IPS-15b (cell line): Measurements from ENCODE around the gene FSTL4.
"Not testable (repeated sequence)": the region's sequence is repeated elsewhere in the genome, so short reads cannot be mapped to it uniquely, and the experiment has no call there.

Experiments used
- H3K27me3 ChIP-seq: one replicate; pipeline ENCODE4 v1.6.1; 2013; ENCODE audit warnings: low read length; ENCODE audit not compliant: control insufficient read depth, insufficient read depth
- H3K36me3 ChIP-seq: one replicate; pipeline ENCODE4 v1.6.1; 2013; ENCODE audit warnings: low read length; ENCODE audit not compliant: control insufficient read depth, insufficient read depth
- H3K4me1 ChIP-seq: one replicate; pipeline ENCODE4 v1.6.1; 2013; ENCODE audit warnings: mild to moderate bottlenecking, low read length; ENCODE audit not compliant: control insufficient read depth, insufficient read depth
- H3K4me3 ChIP-seq: one replicate; pipeline ENCODE4 v1.5.1; 2013; ENCODE audit warnings: low read depth, low read length
- H3K9ac ChIP-seq: one replicate; pipeline ENCODE4 v1.6.1; 2013; ENCODE audit warnings: low read depth, mild to moderate bottlenecking, low read length
- H3K9me3 ChIP-seq: one replicate; pipeline ENCODE4 v1.6.1; 2013; ENCODE audit warnings: mild to moderate bottlenecking, low read length; ENCODE audit not compliant: control insufficient read depth, insufficient read depth

Gene FSTL4

GRCh38 chr5:133449181-133449580, 163.2 kb downstream of the FSTL4 start:
- no peaks in the 10 kb centered on the region for H3K4me1 ChIP-seq
- no peak overlapping the region for H3K4me3 ChIP-seq
- H3K36me3 ChIP-seq, result no peaks in the 10 kb centered on the region
- H3K9me3 ChIP-seq, result no peaks in the 10 kb centered on the region
- no peak overlapping the region for H3K9ac ChIP-seq
- H3K27me3 ChIP-seq, result no peaks in the 10 kb centered on the region

- H3K27me3 ChIP-seq, result no peaks in the 10 kb centered on the region
- H3K36me3 ChIP-seq, result no peaks in the 10 kb centered on the region
Observed at GRCh38 chr5:133446440-133446839, 165.9 kb downstream of the FSTL4 start.

GRCh38 chr5:133445744-133446143, 166.6 kb downstream of the FSTL4 start:
- no peak overlapping the region for H3K9ac ChIP-seq
- no peak overlapping the region for H3K4me3 ChIP-seq

More at GRCh38 chr5:133446440-133446839, 165.9 kb downstream of the FSTL4 start:
- H3K9ac ChIP-seq, result no peak overlapping the region
- no peak overlapping the region for H3K4me3 ChIP-seq
- H3K9me3 ChIP-seq, result no peaks in the 10 kb centered on the region
- H3K4me1 ChIP-seq, result no peaks in the 10 kb centered on the region

GRCh38 chr5:133445204-133445603, 167.1 kb downstream of the FSTL4 start:
- not testable (repeated sequence) for H3K9me3 ChIP-seq, H3K4me3 ChIP-seq, H3K27me3 ChIP-seq, H3K9ac ChIP-seq, H3K36me3 ChIP-seq, H3K4me1 ChIP-seq

More at GRCh38 chr5:133445744-133446143, 166.6 kb downstream of the FSTL4 start:
- Histone ChIP-seq H3K9me3 (no peaks in the 10 kb centered on the region), H3K36me3 (no peaks in the 10 kb centered on the region), H3K27me3 (no peaks in the 10 kb centered on the region), H3K4me1 (no peaks in the 10 kb centered on the region)

GRCh38 chr5:133444711-133445110, 167.6 kb downstream of the FSTL4 start:
- H3K9ac ChIP-seq, result no peak overlapping the region

GRCh38 chr5:133441166-133441815, 171.1 kb downstream of the FSTL4 start:
- Histone ChIP-seq H3K9ac (no peak overlapping the region), H3K4me3 (no peak overlapping the region), H3K36me3 (no peaks in the 10 kb centered on the region), H3K4me1 (peaks cover 3% of the 10 kb centered on the region), H3K27me3 (no peaks in the 10 kb centered on the region), H3K9me3 (no peaks in the 10 kb centered on the region)

More at GRCh38 chr5:133444711-133445110, 167.6 kb downstream of the FSTL4 start:
- Histone ChIP-seq H3K36me3 (no peaks in the 10 kb centered on the region), H3K4me1 (peaks cover 2% of the 10 kb centered on the region), H3K27me3 (no peaks in the 10 kb centered on the region), H3K9me3 (no peaks in the 10 kb centered on the region), H3K4me3 (no peak overlapping the region)

- H3K4me1 ChIP-seq, result peaks cover 3% of the 10 kb centered on the region
- H3K9me3 ChIP-seq, result no peaks in the 10 kb centered on the region
- no peaks in the 10 kb centered on the region for H3K36me3 ChIP-seq
- no peak overlapping the region for H3K9ac ChIP-seq
- H3K4me3 ChIP-seq, result no peak overlapping the region
- no peaks in the 10 kb centered on the region for H3K27me3 ChIP-seq
Observed at GRCh38 chr5:133440467-133441115, 171.8 kb downstream of the FSTL4 start.

- H3K4me3 ChIP-seq, result no peak overlapping the region
- no peaks in the 10 kb centered on the region for H3K27me3 ChIP-seq
- H3K36me3 ChIP-seq, result no peaks in the 10 kb centered on the region
- H3K4me1 ChIP-seq, result peaks cover 3% of the 10 kb centered on the region
- H3K9ac ChIP-seq, result no peak overlapping the region
- no peaks in the 10 kb centered on the region for H3K9me3 ChIP-seq
Observed at GRCh38 chr5:133439859-133440258, 172.5 kb downstream of the FSTL4 start.

GRCh38 chr5:133438487-133438886, 173.9 kb downstream of the FSTL4 start:
- Histone ChIP-seq H3K4me3 (no peak overlapping the region), H3K36me3 (no peaks in the 10 kb centered on the region), H3K9me3 (no peaks in the 10 kb centered on the region), H3K4me1 (peaks cover 3% of the 10 kb centered on the region), H3K9ac (no peak overlapping the region), H3K27me3 (no peaks in the 10 kb centered on the region)

GRCh38 chr5:133434336-133434735, 178.0 kb downstream of the FSTL4 start:
- H3K9ac ChIP-seq, result no peak overlapping the region
- H3K4me1 ChIP-seq, result no peaks in the 10 kb centered on the region
- no peak overlapping the region for H3K4me3 ChIP-seq
- H3K36me3 ChIP-seq, result no peaks in the 10 kb centered on the region
- H3K27me3 ChIP-seq, result no peaks in the 10 kb centered on the region
- H3K9me3 ChIP-seq, result no peaks in the 10 kb centered on the region

GRCh38 chr5:133433641-133434040, 178.7 kb downstream of the FSTL4 start:
- Histone ChIP-seq H3K9me3 (no peaks in the 10 kb centered on the region), H3K4me1 (no peaks in the 10 kb centered on the region), H3K36me3 (no peaks in the 10 kb centered on the region), H3K9ac (no peak overlapping the region), H3K4me3 (no peak overlapping the region), H3K27me3 (no peaks in the 10 kb centered on the region)

GRCh38 chr5:133432956-133433532, 179.3 kb downstream of the FSTL4 start:
- H3K9me3 ChIP-seq, result no peaks in the 10 kb centered on the region
- H3K4me1 ChIP-seq, result no peaks in the 10 kb centered on the region
- no peaks in the 10 kb centered on the region for H3K36me3 ChIP-seq
- no peak overlapping the region for H3K9ac ChIP-seq
- H3K27me3 ChIP-seq, result no peaks in the 10 kb centered on the region
- H3K4me3 ChIP-seq, result no peak overlapping the region
